HG03103 (cell line): Measurements from ENCODE around the gene CCDC18.

Experiments
- ATAC-seq: cut with Tn5 transposase; IDR thresholded peaks from one replicate; pipeline ENCODE4 v1.9.1; 2021; ENCODE audit warnings: low read depth; ENCODE audit not compliant: unreplicated experiment

CCDC18 gene

DNA sequence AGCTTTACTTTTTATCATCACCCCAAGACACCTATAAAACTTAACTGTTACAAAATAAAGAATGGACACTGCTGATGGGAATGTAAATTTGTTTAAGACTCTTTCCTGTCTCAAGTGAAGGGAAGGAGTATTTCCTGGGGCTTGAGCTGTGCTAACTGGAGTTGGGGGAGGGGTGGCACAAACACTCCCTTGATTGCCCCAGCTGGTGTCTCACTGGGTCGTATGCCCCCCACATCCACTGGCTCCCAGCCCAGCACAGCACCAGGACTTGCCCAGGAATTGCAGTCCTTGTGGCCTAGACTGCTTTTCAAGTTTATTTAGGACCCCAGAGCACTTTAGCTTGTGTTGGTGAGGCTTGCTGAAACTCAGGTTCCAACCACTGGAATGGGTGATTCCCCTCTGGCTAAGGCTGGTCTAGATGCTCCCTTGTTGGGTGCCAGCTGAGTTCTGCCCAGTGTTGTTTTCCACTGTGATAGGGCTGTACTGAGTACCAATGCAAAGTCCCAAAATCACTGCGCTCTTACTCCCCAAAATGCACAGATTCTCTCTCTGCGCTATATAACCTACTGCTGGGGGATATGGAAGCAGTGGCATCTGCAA is 116.1 kb downstream of the CCDC18 start:
- no peak for ATAC-seq

DNA sequence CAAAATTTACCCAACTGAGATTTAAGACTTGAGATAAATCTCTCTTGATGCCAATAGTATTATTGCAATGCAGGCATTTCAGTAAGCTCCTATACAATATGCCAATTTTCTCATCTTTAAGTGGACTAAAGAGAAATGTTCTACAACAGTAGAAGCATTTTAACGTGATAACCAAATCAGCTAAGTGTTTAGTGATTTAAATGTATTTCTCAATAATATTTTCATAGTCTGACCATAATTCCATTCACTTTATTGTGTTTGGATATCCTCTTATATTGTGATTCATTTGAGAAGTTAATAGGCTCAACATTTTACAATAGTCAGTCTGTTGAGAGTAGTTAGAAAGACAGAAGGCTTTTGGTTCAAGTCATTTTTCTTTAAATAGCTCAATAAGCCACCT is 120.6 kb downstream of the CCDC18 start:
- ATAC-seq: no peak

DNA sequence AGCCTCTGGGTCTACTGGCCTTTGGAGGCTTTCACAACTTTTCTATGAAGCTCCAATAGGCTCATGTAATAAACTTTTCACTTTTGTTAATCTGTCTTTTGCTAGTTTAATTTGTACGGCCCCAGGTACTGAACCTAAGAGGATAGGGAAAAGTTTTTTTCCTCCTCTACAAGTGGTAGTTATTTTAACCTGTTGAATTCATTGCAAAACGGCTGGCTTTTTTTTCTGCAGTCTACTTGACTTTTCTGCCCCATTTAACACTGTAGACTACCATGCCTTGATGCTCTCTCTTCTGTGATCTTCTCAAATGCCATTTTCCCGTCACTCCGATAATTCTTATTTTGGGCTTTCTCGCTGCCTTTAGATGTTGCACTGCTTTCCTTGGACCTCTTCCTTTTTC is 121.6 kb downstream of the CCDC18 start:
- ATAC-seq: no peak

DNA sequence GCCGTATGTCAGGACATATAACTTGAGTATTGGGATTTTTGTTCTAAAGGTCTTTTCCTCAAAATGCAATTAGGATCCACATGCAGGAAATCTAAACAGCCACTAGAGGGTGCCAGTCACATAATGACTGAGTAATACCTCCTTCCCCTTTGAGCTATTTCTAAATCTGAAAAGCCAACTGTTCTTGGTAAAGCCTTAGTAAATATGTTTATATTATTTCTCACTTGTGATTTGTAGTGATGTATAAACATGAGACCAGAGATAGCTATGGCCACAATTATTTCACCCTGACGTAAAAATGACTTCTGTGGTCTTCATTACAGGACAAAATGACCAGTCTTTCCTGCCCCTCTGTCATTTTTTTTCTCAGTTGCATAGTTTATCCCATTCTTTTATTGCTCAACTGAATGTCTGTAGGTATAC is 124.2 kb downstream of the CCDC18 start:
- no peak for ATAC-seq

DNA sequence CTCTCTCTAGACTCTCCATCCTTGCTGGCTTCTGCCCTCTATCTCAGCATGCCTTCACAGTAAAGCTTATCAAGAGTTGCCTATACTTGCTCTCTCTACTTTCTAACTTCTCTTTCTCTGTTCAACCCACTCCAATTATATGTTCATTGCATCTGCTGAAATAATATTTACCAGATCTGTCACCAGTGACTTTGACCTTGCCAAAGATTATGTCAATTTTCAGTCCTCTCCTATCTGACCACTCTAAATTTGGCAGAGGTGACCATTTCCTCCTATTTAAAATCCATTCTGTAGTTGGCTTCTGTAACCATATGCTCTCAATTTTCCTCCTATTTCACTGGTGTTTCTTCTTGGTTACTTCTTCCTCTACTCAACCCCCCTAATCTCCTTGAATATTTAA is 126.4 kb downstream of the CCDC18 start:
- ATAC-seq: no peak

DNA sequence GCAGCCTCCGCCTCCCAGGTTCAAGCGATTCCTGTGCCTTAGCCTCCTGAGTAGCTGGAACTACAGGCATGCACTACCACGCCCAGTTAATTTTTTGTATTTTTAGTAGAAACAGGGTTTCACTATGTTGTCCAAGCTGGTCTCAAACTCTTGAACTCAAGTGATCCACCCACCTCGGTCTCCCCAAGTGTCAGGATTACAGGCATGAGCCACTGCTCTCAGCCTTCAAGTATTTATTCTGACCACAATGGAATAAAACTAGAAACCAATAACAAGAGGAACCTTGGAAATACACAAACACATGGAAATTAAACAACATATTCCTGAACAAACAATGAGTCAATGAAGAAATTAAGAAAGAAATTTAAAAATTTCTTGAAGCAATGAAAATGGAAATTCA is 132.5 kb downstream of the CCDC18 start:
- ATAC-seq: no peak

DNA sequence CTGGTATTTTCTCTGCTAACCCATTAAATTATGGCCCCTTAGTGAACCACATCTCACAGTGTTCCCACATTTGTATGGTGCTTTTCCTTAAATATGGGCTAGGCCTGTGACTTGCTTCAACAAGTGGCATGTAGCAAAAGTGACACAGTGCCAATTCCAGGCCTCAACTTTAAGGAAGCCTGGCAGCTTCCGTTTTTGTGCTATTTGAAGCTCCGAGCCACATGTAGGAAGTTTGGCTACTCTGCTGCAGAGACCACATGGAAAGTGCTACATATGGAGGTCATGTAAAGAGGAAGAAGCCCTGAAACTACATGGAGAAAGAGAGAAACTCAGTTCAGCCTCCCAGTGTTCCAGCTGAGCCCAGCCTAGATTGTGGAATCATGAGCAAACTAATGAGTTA is 136.7 kb downstream of the CCDC18 start:
- no peak for ATAC-seq

DNA sequence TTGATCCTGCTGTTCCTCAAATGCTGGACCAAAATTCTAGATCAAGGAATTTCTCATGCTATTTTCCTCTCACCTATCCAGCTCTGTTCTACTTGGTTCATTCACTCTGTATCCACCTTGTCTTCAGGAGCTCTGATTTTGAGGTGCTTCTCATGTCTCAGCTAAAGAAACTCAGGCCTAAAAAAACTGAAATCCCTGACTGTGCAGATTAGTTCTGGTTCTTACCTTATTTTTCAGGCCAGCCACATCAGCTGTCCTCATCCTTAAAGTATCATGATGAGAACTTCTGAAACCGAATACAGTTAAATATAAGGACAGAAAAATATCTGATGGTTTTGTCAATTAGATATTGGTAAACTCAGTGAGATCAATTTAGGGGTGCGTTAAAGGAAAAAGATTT is 137.4 kb downstream of the CCDC18 start:
- no peak for ATAC-seq

DNA sequence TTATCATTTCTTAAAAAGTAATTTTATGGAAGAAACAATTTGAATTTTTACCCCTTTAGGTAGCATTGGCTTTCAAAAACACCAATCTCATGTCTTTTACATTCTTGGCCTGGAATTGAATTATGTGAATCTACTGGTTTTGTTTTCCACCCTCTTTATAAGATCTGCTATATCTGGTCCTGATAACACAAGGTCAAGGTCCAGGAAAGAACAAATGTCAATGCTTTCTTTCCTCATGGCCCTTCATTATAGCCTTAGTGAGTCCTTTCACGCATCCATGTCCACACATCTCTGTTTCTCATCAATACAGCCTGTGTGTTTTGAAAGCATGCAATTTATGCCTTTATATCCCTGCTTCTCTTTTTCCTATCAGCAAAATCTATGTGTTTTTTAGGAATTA is 141.2 kb downstream of the CCDC18 start:
- no peak for ATAC-seq

DNA sequence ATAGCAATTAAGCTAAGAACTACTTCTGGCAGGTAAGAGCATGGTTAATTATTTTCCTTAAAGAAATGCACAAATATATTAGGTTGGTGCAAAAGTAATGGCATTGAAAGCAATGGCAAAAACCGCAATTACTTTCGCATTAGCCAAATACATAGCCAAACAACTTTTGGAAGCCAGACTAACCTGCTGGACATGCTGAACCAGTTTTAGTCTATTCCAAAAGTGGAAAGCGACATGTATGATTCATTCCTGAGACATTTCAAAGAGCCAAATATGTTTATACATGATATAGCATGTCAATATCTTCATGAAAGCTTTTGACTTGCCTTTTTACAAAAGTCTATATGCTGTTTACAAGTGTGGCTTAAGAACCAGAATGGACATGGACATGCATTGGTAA is 141.8 kb downstream of the CCDC18 start:
- no peak for ATAC-seq

DNA sequence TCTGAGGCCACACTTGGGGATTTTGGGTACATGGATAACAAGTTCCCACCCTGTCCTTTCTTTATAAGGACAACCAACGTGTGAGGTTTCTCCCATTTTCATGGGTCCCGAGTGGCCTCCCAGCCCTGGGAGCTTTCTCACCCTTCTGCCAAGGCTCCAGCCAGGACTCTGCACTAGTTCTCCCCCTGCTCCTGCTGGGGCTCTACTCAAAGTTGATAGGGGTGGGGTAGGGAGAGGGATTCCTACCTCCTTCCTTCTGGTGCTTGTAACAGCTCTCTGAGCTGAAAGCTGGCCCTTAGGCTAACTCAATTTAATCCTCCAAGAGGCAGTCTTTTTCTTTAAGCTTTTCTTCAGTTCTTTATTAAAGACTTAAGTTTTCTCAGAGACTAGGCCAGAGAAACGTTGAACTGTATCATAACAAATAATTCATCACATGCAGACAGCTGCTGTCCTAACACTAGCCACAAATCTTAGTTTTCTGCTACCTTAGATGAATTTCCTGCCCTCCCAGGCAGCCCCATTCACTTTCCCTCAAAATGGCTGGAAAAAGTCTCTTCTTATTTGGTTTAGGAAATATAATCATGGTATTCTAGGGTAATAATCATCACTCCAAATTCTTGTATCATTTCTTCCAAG is 142.8 kb downstream of the CCDC18 start:
- no peak for ATAC-seq

DNA sequence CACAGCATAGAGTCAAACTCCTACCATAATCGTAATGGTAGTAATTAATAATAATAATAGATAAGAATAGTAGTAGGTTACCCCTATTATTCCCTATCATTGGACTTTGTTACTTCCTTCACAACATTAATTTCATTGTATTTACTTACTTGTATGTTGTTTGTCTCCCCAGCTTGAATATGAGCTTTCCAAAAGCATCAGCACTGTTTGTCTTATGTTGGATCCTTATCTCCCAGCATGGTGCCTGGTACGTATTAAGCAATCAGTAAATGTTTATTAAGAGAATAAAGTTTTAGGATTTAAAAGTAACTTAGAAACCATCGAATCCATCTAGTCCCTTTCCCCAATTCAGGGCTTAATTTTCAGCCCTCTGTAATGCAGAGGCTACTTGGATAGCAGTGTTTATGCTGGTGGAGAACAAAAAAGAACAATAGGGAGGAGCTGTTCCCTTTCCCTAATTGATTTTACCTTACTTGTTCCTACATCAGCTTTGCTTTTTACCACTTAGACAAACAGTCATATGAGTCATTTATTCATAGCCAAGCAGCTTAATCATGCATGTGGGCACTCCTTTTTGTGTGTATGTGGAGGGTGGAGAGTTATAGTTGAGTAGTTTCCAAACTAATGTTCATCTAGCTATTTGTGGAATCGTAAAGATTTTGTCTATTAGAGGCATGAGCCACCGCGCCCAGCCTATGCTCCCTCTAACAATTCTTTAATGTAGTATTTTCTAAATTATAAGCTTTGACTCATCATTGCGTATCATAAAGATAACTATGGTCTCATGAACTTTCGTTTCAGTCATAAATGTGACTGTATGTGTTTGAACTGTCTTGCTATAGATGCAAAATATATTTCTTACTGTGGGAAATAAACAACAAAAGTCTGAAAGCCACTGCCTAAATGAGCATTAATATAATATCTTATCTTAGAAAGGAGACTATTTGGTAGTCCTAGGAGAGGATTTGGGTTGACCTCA is 144.3 kb downstream of the CCDC18 start:
- ATAC-seq: no peak
